NT2/D1 (cell line): ENCODE measurements around the gene MAU2.

Source experiments
- SUZ12 ChIP-seq: IDR thresholded peaks from 2 replicates; pipeline ENCODE4 v1.6.1; 2011; ENCODE audit not compliant: insufficient read length, insufficient read depth; ENCODE audit errors: extremely low read depth
- YY1 ChIP-seq: IDR thresholded peaks from 2 replicates; pipeline ENCODE4 v1.6.1; 2011; ENCODE audit not compliant: insufficient read length, insufficient read depth
- ZNF274 ChIP-seq: IDR thresholded peaks from 2 replicates; pipeline ENCODE4 v1.6.1; 2011; ENCODE audit warnings: mild to moderate bottlenecking, low read depth, low read length

GRCh38 chr19:19343016-19343362 lies 22.4 kb downstream of the MAU2 start:
- TF ChIP-seq ZNF274 = no peak
- no peak for TF ChIP-seq SUZ12
- no peak for TF ChIP-seq YY1
